Activated CD8-positive, alpha-beta T cell treated with anti-CD3 and anti-CD28 coated beads, Interleukin-2, amount 10 ng/mL, durations not matched to agents 7 days and 5 days (primary cell): Measurements from ENCODE around the gene CNP. TPM values are rescaled to one million over a fixed set of nuclear protein-coding genes. Genes with fewer than 3 reads are reported as not detected.
A peak's percentile ranks its signal among the peaks of the same experiment; 100 is the strongest.

ENCODE experiments used
- ATAC-seq: fragments of 150-1000 bp; cut with Tn5 transposase; one replicate; pipeline ENCODE4 v1.10.0; 2021; ENCODE audit warnings: moderate library complexity
- CTCF ChIA-PET: fragments of 350-600 bp; sonication (Branson Sonifier 250); formaldehyde crosslinking; loops from one replicate; lab custom pipeline; 2021; ENCODE audit warnings: antibody characterized with exemption; lab: Charles Lee
- POLR2A ChIA-PET: fragments of 350-600 bp; sonication (Branson Sonifier 250); formaldehyde crosslinking; loops from one replicate; lab custom pipeline; 2021; ENCODE audit warnings: antibody characterized with exemption; lab: Charles Lee
- DNase-seq: peaks from one replicate; pipeline ENCODE4 v3.0.0-alpha.2; 2020
- H3K27ac Mint-ChIP-seq: one replicate; pipeline ENCODE4 v1.8.0; 2021; ENCODE audit warnings: mild to moderate bottlenecking, mixed read lengths
- H3K27me3 Mint-ChIP-seq: one replicate; pipeline ENCODE4 v1.8.0; 2021; ENCODE audit warnings: low read depth, mixed read lengths
- H3K36me3 Mint-ChIP-seq: one replicate; pipeline ENCODE4 v1.8.0; 2021; ENCODE audit warnings: low read depth, mixed read lengths
- H3K4me1 Mint-ChIP-seq: one replicate; pipeline ENCODE4 v1.8.0; 2021; ENCODE audit warnings: low read depth, mixed read lengths
- H3K4me3 Mint-ChIP-seq: one replicate; pipeline ENCODE4 v1.8.0; 2021; ENCODE audit warnings: mild to moderate bottlenecking, mixed read lengths
- H3K9me3 Mint-ChIP-seq: one replicate; pipeline ENCODE4 v1.8.0; 2022; ENCODE audit warnings: mixed read lengths; ENCODE audit not compliant: insufficient read depth
- total RNA-seq, 2 experiments: library from RNA; stranded (reverse); gene quantifications; one replicate each; pipeline ENCODE4 v1.2.3, GENCODE V29; 2021

CNP gene
- total RNA-seq, 2 experiments from 2014 or later, result 93.4 to 94.6 TPM

GRCh38 chr17:41943492-41943891, 23.1 kb upstream of the CNP start:
- Mint-ChIP-seq H3K4me1 (no peaks in the 10 kb centered on the region), H3K27me3 (peaks cover 6% of the 10 kb centered on the region), H3K4me3 (no peak overlapping the region), H3K36me3 (no peaks in the 10 kb centered on the region), H3K27ac (no peak overlapping the region), H3K9me3 (no peaks in the 10 kb centered on the region)
- ATAC-seq, result no peak
- ChIA-PET POLR2A (no interaction called here), CTCF (interaction anchor here (0.6 to 1.2 kb wide), 2 partner anchors 13 to 125 kb away, joined by 3 to 4 read pairs; partner anchors contain the start of gene ODAD4)
- no peak for DNase-seq

GRCh38 chr17:41944943-41945342, 21.7 kb upstream of the CNP start:
- no peak overlapping the region for H3K4me3 Mint-ChIP-seq
- ChIA-PET CTCF (interaction anchor here (1.1 to 1.2 kb wide), 2 partner anchors 12 to 14 kb away, joined by 3 to 4 read pairs; partner anchors contain the start of gene ODAD4), POLR2A (no interaction called here)
- ATAC-seq (no peak), DNase-seq (no peak)
- H3K27ac Mint-ChIP-seq, result no peak overlapping the region
- H3K9me3 Mint-ChIP-seq, result no peaks in the 10 kb centered on the region
- H3K27me3 Mint-ChIP-seq, result peaks cover 3% of the 10 kb centered on the region
- no peaks in the 10 kb centered on the region for H3K36me3 Mint-ChIP-seq
- no peaks in the 10 kb centered on the region for H3K4me1 Mint-ChIP-seq

DNA sequence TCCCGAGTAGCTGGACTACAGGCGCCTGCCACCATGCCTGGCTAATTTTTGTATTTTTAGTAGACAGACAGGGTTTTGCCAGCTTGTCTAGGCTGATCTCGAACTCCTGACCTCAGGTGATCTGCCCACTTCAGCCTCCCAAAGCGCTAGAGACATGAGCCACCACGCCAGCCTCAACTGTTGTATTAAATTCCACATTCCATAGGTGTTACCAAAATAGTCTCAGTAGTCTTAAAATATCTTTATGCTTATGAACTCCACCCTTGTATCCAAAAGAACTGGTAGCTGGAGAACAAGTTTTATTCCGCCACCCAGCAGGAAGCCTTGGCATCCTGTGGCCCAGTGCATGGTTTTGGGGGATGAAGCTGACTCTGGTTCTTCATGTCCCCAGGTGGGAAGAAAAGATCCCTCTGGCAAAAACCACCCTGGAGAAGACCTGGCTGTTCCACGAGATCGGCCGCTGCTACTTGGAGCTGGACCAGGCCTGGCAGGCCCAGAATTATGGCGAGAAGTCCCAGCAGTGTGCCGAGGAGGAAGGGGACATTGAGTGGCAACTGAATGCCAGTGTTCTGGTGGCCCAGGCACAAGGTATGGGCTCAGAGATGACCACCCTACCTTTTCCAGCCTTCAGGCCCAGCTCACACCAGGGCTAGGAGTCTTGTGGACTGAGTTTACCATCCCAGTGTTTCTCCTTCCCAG, 17.7 kb upstream of the CNP start:
- H3K9me3 Mint-ChIP-seq, result no peaks in the 10 kb centered on the region
- DNase-seq (no peak), ATAC-seq (no peak)
- H3K27ac Mint-ChIP-seq, result no peak overlapping the region
- no peak overlapping the region for H3K4me3 Mint-ChIP-seq
- ChIA-PET POLR2A (interaction anchor here (0.6 kb wide), 1 partner anchor 16 kb away, joined by 6 read pairs; no protein-coding TSS in a partner anchor), CTCF (interaction anchor here (2.4 kb wide), 1 partner anchor 14 kb away, joined by 6 read pairs; no protein-coding TSS in a partner anchor)
- H3K4me1 Mint-ChIP-seq, result no peaks in the 10 kb centered on the region
- no peaks in the 10 kb centered on the region for H3K36me3 Mint-ChIP-seq
- H3K27me3 Mint-ChIP-seq, result no peaks in the 10 kb centered on the region

GRCh38 chr17:41956522-41956921, 10.1 kb upstream of the CNP start:
- Mint-ChIP-seq H3K36me3 (no peaks in the 10 kb centered on the region), H3K27ac (no peak overlapping the region), H3K27me3 (no peaks in the 10 kb centered on the region), H3K9me3 (no peaks in the 10 kb centered on the region), H3K4me1 (no peaks in the 10 kb centered on the region), H3K4me3 (no peak overlapping the region)
- ChIA-PET POLR2A (no interaction called here), CTCF (interaction anchor here (0.7 kb wide), 1 partner anchor 257 kb away, joined by 3 read pairs; no protein-coding TSS in a partner anchor)
- ATAC-seq (no peak), DNase-seq (no peak)

- Mint-ChIP-seq H3K9me3 (no peaks in the 10 kb centered on the region), H3K4me1 (no peaks in the 10 kb centered on the region), H3K27ac (no peak overlapping the region), H3K27me3 (no peaks in the 10 kb centered on the region), H3K4me3 (no peak overlapping the region), H3K36me3 (no peaks in the 10 kb centered on the region)
- CTCF ChIA-PET, result no interaction called here
- no peak for DNase-seq
- ATAC-seq, result no peak
- POLR2A ChIA-PET, result no interaction called here
These were observed 9.3 kb upstream of the CNP start for GRCh38 chr17:41957031-41957868.

GRCh38 chr17:41957869-41958439, 8.6 kb upstream of the CNP start:
- H3K27ac Mint-ChIP-seq, result no peak overlapping the region
- peaks cover 3% of the 10 kb centered on the region for H3K4me1 Mint-ChIP-seq
- POLR2A ChIA-PET, result interaction anchor here (1.1 kb wide), 1 partner anchor 15 kb away, joined by 3 read pairs; no protein-coding TSS in a partner anchor
- H3K9me3 Mint-ChIP-seq, result no peaks in the 10 kb centered on the region
- ATAC-seq (no peak), DNase-seq (no peak)
- H3K4me3 Mint-ChIP-seq, result no peak overlapping the region
- no peaks in the 10 kb centered on the region for H3K36me3 Mint-ChIP-seq
- CTCF ChIA-PET, result no interaction called here
- no peaks in the 10 kb centered on the region for H3K27me3 Mint-ChIP-seq

DNA sequence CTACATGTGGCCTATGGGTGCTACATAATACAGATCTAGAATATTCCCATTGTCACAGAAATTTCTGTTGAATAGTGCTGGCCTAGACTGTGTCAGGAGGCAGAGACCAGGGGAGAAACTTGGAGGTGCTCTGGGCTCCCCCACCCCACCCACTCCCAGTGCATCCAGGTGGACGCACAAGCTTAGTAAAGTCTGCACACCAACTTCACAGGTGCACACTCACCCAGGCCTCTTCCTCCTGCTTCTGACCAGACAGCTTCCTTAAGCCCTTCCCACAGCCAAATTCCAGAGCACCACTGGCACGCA, 7.6 kb upstream of the CNP start:
- CTCF ChIA-PET, result interaction anchor here (0.7 to 1.5 kb wide), 5 partner anchors 29 to 173 kb away, joined by 3 to 8 read pairs (median 3); partner anchors contain the start of genes DNAJC7, JUP and ODAD4
- POLR2A ChIA-PET, result interaction anchor here (1.1 kb wide), 1 partner anchor 14 kb away, joined by 3 read pairs; no protein-coding TSS in a partner anchor

DNA sequence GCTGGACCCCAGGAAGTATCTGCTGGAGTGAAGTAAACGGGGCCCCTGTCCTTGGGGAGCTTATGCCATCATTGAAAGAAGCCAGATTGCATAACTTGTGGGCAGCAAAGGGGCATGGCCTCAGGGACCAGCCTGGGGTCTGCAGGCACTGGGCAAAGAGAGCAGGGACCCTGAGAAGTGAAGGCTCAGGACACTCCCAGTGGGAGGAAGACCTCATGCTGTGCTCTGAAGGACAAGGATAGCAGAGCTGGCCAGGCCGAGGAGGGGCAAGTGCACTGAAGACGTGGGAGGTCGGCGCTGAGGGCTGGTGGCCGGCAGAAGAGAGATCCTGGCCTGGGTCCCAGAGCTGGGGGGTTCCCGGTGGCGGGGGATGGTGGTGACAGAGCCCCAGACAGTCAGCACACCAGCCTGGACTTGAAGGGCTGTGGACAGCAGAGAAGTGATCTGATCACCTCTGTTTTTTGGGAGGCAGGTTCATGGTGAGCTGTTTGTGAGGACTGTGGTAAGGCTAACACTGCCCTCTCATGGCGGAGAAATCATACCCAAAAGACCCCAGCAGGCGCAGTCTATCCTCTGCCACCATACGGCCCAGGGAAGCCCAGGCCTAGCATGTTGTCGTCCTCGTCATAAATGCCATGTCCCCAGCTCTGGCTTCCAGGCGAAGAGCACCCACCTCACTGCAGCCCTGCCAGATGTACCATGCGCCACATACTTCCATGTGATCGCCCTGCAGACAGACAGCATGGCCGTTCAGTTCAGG, 7.1 kb upstream of the CNP start:
- Mint-ChIP-seq H3K27me3 (no peaks in the 10 kb centered on the region), H3K9me3 (no peaks in the 10 kb centered on the region), H3K4me3 (no peak overlapping the region), H3K36me3 (no peaks in the 10 kb centered on the region), H3K4me1 (peaks cover 4% of the 10 kb centered on the region), H3K27ac (no peak overlapping the region)
- ATAC-seq (no peak), DNase-seq (peak; percentile 31)
- CTCF ChIA-PET, result interaction anchor here (0.8 to 1.5 kb wide), 5 partner anchors 30 to 173 kb away, joined by 3 to 8 read pairs (median 3); partner anchors contain the start of genes DNAJC7, JUP and ODAD4
- POLR2A ChIA-PET, result no interaction called here

More for the DNA sequence above, 7.6 kb upstream of the CNP start:
- peaks cover 4% of the 10 kb centered on the region for H3K4me1 Mint-ChIP-seq
- no peaks in the 10 kb centered on the region for H3K9me3 Mint-ChIP-seq
- no peak for ATAC-seq
- no peaks in the 10 kb centered on the region for H3K36me3 Mint-ChIP-seq
- DNase-seq, result no peak
- H3K27ac Mint-ChIP-seq, result no peak overlapping the region
- no peak overlapping the region for H3K4me3 Mint-ChIP-seq
- H3K27me3 Mint-ChIP-seq, result no peaks in the 10 kb centered on the region

DNA sequence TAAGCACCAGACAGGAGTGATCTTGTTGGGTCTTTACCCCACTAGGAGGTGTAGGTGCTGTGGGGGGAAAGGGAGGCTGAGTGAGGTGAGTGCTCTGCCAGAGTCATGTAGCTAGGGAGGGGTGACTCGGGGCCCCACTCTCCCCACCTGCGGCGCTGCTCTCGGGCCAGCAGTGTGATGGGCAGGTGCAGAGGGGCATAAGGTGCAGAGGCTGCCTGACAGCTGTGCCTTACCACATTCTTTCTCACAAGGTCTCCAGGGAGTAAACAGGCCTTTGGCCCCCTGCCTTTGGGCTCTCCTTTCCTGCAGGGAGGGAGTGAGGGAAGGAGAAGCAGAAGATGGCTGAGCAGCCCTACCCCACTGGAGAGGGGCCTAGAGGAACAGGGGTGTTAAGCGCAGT, 4.5 kb upstream of the CNP start:
- no peaks in the 10 kb centered on the region for H3K36me3 Mint-ChIP-seq
- H3K27me3 Mint-ChIP-seq, result no peaks in the 10 kb centered on the region
- CTCF ChIA-PET, result interaction anchor here (0.9 to 5.4 kb wide), 11 partner anchors 26 to 155 kb away, joined by 3 to 25 read pairs (median 7); partner anchors contain the start of genes ODAD4 and ZNF385C
- no peaks in the 10 kb centered on the region for H3K9me3 Mint-ChIP-seq
- peaks cover 18% of the 10 kb centered on the region for H3K4me1 Mint-ChIP-seq
- no peak for DNase-seq
- H3K4me3 Mint-ChIP-seq, result no peak overlapping the region
- no peak overlapping the region for H3K27ac Mint-ChIP-seq
- POLR2A ChIA-PET, result interaction anchor here (0.6 kb wide), 1 partner anchor 428 kb away, joined by 3 read pairs; no protein-coding TSS in a partner anchor
- ATAC-seq, result no peak

DNA sequence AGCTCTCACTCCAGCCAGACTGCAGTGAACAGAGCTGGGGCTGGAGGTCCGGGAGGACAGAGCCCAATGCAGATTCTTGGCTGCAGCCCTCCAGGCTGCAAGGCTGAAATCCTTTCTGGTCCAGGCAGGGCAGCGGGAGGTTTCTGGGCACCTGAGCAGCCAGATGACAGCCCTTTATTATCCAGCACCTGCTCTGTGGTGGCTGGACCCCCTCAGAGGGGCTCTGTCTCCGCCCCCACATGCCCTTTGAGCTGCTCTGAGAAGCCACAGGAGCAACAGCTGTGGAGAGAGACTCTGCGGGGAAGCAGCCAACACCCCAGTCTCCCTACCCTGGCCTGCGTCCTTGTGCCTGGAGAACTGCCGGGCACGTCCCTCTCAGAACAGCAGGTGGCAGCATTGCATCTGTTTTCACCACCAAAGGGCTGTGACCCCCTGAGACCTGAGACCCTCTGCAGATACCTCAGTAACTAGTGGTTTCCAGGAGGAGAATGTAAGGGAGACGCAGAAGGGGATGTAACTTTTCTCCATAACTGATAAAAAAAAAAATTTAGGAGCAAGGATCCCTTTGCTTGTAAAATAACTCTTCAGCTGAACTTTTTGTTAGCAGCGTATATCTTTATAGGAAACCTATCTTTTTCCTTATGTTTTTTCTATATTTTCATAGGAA, 3.7 kb upstream of the CNP start:
- Mint-ChIP-seq H3K36me3 (peaks cover 2% of the 10 kb centered on the region), H3K4me3 (no peak overlapping the region), H3K4me1 (peaks cover 26% of the 10 kb centered on the region), H3K9me3 (no peaks in the 10 kb centered on the region), H3K27ac (peak overlapping the region; percentile 28), H3K27me3 (no peaks in the 10 kb centered on the region)
- DNase-seq, result peak; percentile 82
- ChIA-PET POLR2A (interaction anchor here (0.6 to 1.1 kb wide), 3 partner anchors 55 to 427 kb away, joined by 3 to 5 read pairs (median 5); partner anchors contain the start of gene DHX58), CTCF (interaction anchor here (0.6 to 5.4 kb wide), 42 partner anchors 8 to 1436 kb away, joined by 3 to 32 read pairs (median 4); partner anchors contain the start of genes ACLY, ARL4D, DHX58 and DNAJC7)
- peak; percentile 22 for ATAC-seq
